ENCODE measurements around the gene LMF1. TPM values are rescaled to one million over a fixed set of nuclear protein-coding genes. Genes with fewer than 3 reads are reported as not detected.
A peak's percentile ranks its signal among the peaks of the same experiment; 100 is the strongest.

LMF1 gene
- polyA plus RNA-seq, 2 donors: 8.2 to 17.2 TPM

- Histone ChIP-seq H3K4me3 (ENCODE audit: low read depth in 1 of 2, low read length in 2 of 2) (no peak overlapping the region), H3K4me1 (ENCODE audit: control insufficient read depth in 2 of 2, insufficient read depth in 2 of 2, low read length in 1 of 2) (peaks cover 0 to 3% of the 10 kb centered on the region in 2 donors), H3K9me3 (ENCODE audit: control insufficient read depth in 2 of 2, insufficient read depth in 1 of 2, low read depth in 1 of 2, low read length in 1 of 2) (peaks cover 0 to 7% of the 10 kb centered on the region in 2 donors), H3K27ac (ENCODE audit: low read depth in 2 of 2, low read length in 1 of 2) (no peak overlapping the region), H3K27me3 (ENCODE audit: control insufficient read depth in 1 of 2, insufficient read depth in 2 of 2, low read length in 2 of 2) (peaks cover 6 to 15% of the 10 kb centered on the region in 2 donors), H3K36me3 (ENCODE audit: control insufficient read depth in 2 of 2, insufficient read depth in 2 of 2, low read length in 1 of 2) (no peaks in the 10 kb centered on the region)
- WGBS, 2 donors: 70 to 80% methylated on average over 41 to 44 of the region's 44 CpGs
These were observed 16.3 kb upstream of the LMF1 start for GRCh38 chr16:986925-987582.

- WGBS, 2 donors: 65 to 68% methylated on average over 8 of the region's 8 CpGs
These were observed 15.6 kb upstream of the LMF1 start for GRCh38 chr16:986411-986810.

GRCh38 chr16:985646-986400 lies 15.0 kb upstream of the LMF1 start:
- Histone ChIP-seq H3K4me3 (ENCODE audit: low read depth in 1 of 2, low read length in 2 of 2) (no peak overlapping the region), H3K36me3 (ENCODE audit: control insufficient read depth in 2 of 2, insufficient read depth in 2 of 2, low read length in 1 of 2) (no peaks in the 10 kb centered on the region), H3K4me1 (ENCODE audit: control insufficient read depth in 2 of 2, insufficient read depth in 2 of 2, low read length in 1 of 2) (peaks cover 4 to 8% of the 10 kb centered on the region in 2 donors), H3K9me3 (ENCODE audit: control insufficient read depth in 2 of 2, insufficient read depth in 1 of 2, low read depth in 1 of 2, low read length in 1 of 2) (peaks cover 0 to 8% of the 10 kb centered on the region in 2 donors), H3K27me3 (ENCODE audit: control insufficient read depth in 1 of 2, insufficient read depth in 2 of 2, low read length in 2 of 2) (peaks cover 6 to 18% of the 10 kb centered on the region in 2 donors), H3K27ac (ENCODE audit: low read depth in 2 of 2, low read length in 1 of 2) (no peak overlapping the region)
- 85 to 86% methylated on average over 32 of the region's 32 CpGs for WGBS, 2 donors

More at GRCh38 chr16:986411-986810, 15.6 kb upstream of the LMF1 start:
- H3K27me3 ChIP-seq (ENCODE audit: control insufficient read depth in 1 of 2, insufficient read depth in 2 of 2, low read length in 2 of 2): peaks cover 6 to 18% of the 10 kb centered on the region in 2 donors
- peaks cover 4 to 7% of the 10 kb centered on the region in 2 donors for H3K4me1 ChIP-seq (ENCODE audit: control insufficient read depth in 2 of 2, insufficient read depth in 2 of 2, low read length in 1 of 2)
- H3K4me3 ChIP-seq (ENCODE audit: low read depth in 1 of 2, low read length in 2 of 2): no peak overlapping the region
- peaks cover 0 to 8% of the 10 kb centered on the region in 2 donors for H3K9me3 ChIP-seq (ENCODE audit: control insufficient read depth in 2 of 2, insufficient read depth in 1 of 2, low read depth in 1 of 2, low read length in 1 of 2)
- no peak overlapping the region for H3K27ac ChIP-seq (ENCODE audit: low read depth in 2 of 2, low read length in 1 of 2)
- H3K36me3 ChIP-seq (ENCODE audit: control insufficient read depth in 2 of 2, insufficient read depth in 2 of 2, low read length in 1 of 2): no peaks in the 10 kb centered on the region

- no peaks in the 10 kb centered on the region for H3K36me3 ChIP-seq (ENCODE audit: control insufficient read depth in 2 of 2, insufficient read depth in 2 of 2, low read length in 1 of 2)
- peaks cover 6 to 25% of the 10 kb centered on the region in 2 donors for H3K27me3 ChIP-seq (ENCODE audit: control insufficient read depth in 1 of 2, insufficient read depth in 2 of 2, low read length in 2 of 2)
- H3K4me1 ChIP-seq (ENCODE audit: control insufficient read depth in 2 of 2, insufficient read depth in 2 of 2, low read length in 1 of 2): peaks cover 4 to 11% of the 10 kb centered on the region in 2 donors
- H3K9me3 ChIP-seq (ENCODE audit: control insufficient read depth in 2 of 2, insufficient read depth in 1 of 2, low read depth in 1 of 2, low read length in 1 of 2): peaks cover 0 to 5% of the 10 kb centered on the region in 2 donors
- WGBS, 2 donors: 91 to 93% methylated on average over 66 to 78 of the region's 78 CpGs
- no peak overlapping the region for H3K4me3 ChIP-seq (ENCODE audit: low read depth in 1 of 2, low read length in 2 of 2)
- H3K27ac ChIP-seq (ENCODE audit: low read depth in 2 of 2, low read length in 1 of 2): no peak overlapping the region
These were observed 14.2 kb upstream of the LMF1 start for GRCh38 chr16:984736-985636.

- no peaks in the 10 kb centered on the region for H3K36me3 ChIP-seq (ENCODE audit: control insufficient read depth in 2 of 2, insufficient read depth in 2 of 2, low read length in 1 of 2)
- H3K27me3 ChIP-seq (ENCODE audit: control insufficient read depth in 1 of 2, insufficient read depth in 2 of 2, low read length in 2 of 2): peaks cover 6 to 27% of the 10 kb centered on the region in 2 donors
- peaks cover 4 to 11% of the 10 kb centered on the region in 2 donors for H3K4me1 ChIP-seq (ENCODE audit: control insufficient read depth in 2 of 2, insufficient read depth in 2 of 2, low read length in 1 of 2)
- H3K27ac ChIP-seq (ENCODE audit: low read depth in 2 of 2, low read length in 1 of 2): no peak overlapping the region
- 56 to 69% methylated on average over 22 of the region's 22 CpGs for WGBS, 2 donors
- peaks cover 0 to 3% of the 10 kb centered on the region in 2 donors for H3K9me3 ChIP-seq (ENCODE audit: control insufficient read depth in 2 of 2, insufficient read depth in 1 of 2, low read depth in 1 of 2, low read length in 1 of 2)
- H3K4me3 ChIP-seq (ENCODE audit: low read depth in 1 of 2, low read length in 2 of 2): no peak overlapping the region
These were observed 13.4 kb upstream of the LMF1 start for GRCh38 chr16:984121-984694.

GRCh38 chr16:983044-984030 lies 12.6 kb upstream of the LMF1 start:
- WGBS, 2 donors: 58 to 64% methylated on average over 59 of the region's 59 CpGs
- Histone ChIP-seq H3K4me1 (ENCODE audit: control insufficient read depth in 2 of 2, insufficient read depth in 2 of 2, low read length in 1 of 2) (peaks cover 4 to 11% of the 10 kb centered on the region in 2 donors), H3K36me3 (ENCODE audit: control insufficient read depth in 2 of 2, insufficient read depth in 2 of 2, low read length in 1 of 2) (no peaks in the 10 kb centered on the region), H3K27me3 (ENCODE audit: control insufficient read depth in 1 of 2, insufficient read depth in 2 of 2, low read length in 2 of 2) (peaks cover 6 to 27% of the 10 kb centered on the region in 2 donors), H3K9me3 (ENCODE audit: control insufficient read depth in 2 of 2, insufficient read depth in 1 of 2, low read depth in 1 of 2, low read length in 1 of 2) (peaks cover 0 to 3% of the 10 kb centered on the region in 2 donors), H3K27ac (ENCODE audit: low read depth in 2 of 2, low read length in 1 of 2) (no peak overlapping the region), H3K4me3 (ENCODE audit: low read depth in 1 of 2, low read length in 2 of 2) (no peak overlapping the region)

- Histone ChIP-seq H3K9me3 (ENCODE audit: control insufficient read depth in 2 of 2, insufficient read depth in 1 of 2, low read depth in 1 of 2, low read length in 1 of 2) (peaks cover 0 to 3% of the 10 kb centered on the region in 2 donors), H3K36me3 (ENCODE audit: control insufficient read depth in 2 of 2, insufficient read depth in 2 of 2, low read length in 1 of 2) (no peaks in the 10 kb centered on the region), H3K4me3 (ENCODE audit: low read depth in 1 of 2, low read length in 2 of 2) (peak overlapping the region; percentile 18 to 50), H3K4me1 (ENCODE audit: control insufficient read depth in 2 of 2, insufficient read depth in 2 of 2, low read length in 1 of 2) (peaks cover 4 to 15% of the 10 kb centered on the region in 2 donors), H3K27me3 (ENCODE audit: control insufficient read depth in 1 of 2, insufficient read depth in 2 of 2, low read length in 2 of 2) (peaks cover 6 to 27% of the 10 kb centered on the region in 2 donors), H3K27ac (ENCODE audit: low read depth in 2 of 2, low read length in 1 of 2) (no peak overlapping the region)
- WGBS, 2 donors: 14 to 15% methylated on average over 61 to 76 of the region's 76 CpGs
These were observed 11.6 kb upstream of the LMF1 start for GRCh38 chr16:982145-983043.
